GM19438 (cell line): ENCODE measurements around the gene DRC7.

ENCODE experiments used
- ATAC-seq: cut with Tn5 transposase; IDR thresholded peaks from one replicate; pipeline ENCODE4 v1.9.1; 2021; ENCODE audit warnings: low read depth; ENCODE audit not compliant: unreplicated experiment

Gene DRC7

DNA sequence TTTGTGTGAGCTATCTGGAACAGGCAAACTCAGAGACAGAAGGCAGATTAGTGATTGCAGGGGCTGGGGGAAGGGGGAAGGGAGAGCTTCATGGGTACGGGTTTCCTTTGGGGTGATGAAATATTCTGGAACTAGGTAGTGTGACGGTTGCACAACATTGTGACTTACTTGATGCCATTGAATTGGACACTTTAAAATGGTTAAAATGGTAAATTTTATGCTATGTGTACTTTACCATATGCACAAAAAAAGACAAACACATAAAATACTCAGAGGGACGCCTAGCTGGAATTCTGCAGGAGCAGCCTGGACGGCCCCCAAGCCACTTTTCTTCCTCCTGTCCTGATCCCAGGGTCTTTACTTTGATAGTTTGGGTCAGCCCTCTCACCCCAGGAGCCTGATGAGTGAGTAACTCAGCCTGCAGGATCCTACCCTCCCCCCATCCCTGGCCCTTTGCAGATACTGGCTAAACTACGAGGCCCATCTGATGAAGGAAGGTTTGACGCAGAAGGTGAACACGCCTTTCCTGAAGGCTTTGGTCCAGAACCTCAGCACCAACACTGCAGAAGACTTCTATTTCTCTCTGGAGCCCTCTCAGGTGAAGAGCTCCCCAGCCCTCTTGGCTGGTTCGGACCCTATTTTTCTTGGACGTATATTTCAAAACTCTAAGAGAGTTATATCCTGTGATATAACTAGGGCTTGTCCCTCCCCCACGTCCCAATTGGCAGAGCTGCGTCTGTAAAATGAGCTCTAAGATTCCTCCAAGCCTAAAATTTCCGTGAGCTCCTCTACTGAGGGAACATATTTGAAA is 18.7 kb upstream of the DRC7 start:
- ATAC-seq: no peak

DNA sequence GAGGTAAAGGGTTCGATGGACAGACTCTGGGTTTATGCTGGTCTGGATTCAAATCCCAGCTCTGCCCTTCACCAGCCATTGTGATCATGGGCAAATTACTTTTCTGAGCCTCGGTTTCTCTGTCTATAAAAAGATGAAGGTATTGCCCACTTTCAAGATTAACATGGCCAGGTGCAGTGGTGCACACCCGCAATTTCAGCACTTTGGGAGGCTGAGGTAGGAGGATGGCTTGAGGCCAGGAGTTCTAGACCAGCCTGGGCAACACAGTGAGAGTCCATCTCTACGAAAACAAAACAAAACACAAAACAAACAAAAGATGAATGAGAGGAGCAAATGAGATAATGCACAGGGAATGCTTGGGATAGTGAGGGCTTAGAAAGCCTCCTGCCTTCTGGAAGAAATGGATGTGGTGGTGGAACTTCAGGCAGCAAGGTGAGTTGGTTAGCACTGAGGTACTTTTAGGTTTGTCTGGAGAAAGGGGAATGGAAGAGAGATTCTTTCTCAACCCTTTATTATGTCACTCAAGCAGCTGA is 18.0 kb upstream of the DRC7 start:
- ATAC-seq: no peak

DNA sequence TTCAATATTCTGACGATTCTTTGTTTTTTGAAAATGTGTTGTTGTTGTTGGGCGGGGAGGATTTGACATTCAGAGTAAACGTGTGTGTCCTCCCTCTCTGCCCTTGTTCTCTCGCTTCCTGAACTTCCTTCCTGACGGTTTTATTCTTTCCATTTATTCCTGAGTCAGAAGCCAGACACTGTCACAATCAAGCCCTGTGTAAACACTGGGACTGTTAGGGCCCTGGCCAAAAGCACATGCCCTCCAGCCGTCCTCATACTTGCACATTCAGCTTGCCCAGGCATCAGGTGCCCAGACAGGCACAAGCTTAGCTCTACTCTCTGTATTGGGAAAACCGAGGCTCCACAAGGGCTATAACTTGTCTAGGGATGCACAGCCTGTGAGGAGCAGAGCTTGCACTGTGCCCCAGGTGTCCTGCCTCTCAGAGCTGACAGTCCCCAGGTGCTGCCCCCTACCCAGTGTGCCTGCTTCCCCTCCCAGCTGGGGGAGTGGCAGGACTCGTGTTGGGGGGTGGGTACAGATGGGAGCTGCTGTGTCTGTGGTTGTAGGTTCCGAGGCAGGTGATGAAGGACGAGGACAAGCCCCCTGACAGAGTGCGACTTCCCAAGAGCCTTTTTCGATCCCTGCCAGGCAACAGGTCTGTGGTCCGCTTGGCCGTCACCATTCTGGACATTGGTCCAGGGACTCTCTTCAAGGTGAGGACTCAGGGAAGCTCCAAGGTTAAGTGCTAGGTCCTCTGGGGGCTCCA is 16.8 kb upstream of the DRC7 start:
- ATAC-seq: no peak

DNA sequence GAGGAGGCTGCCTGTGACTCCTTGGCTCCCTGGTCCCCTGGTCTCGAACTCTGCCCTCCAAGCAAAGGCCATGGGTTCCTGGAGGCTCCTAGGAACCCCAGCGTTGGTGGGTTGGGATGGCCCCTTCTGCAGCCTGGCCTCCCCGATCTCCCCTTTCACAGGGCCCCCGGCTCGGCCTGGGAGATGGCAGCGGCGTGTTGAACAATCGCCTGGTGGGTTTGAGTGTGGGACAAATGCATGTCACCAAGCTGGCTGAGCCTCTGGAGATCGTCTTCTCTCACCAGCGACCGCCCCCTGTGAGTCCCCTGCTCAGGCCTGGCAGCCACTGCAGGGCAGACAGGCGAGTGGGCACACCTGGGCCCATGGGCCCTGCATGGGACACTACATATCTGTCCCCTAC is 15.6 kb upstream of the DRC7 start:
- ATAC-seq: no peak

DNA sequence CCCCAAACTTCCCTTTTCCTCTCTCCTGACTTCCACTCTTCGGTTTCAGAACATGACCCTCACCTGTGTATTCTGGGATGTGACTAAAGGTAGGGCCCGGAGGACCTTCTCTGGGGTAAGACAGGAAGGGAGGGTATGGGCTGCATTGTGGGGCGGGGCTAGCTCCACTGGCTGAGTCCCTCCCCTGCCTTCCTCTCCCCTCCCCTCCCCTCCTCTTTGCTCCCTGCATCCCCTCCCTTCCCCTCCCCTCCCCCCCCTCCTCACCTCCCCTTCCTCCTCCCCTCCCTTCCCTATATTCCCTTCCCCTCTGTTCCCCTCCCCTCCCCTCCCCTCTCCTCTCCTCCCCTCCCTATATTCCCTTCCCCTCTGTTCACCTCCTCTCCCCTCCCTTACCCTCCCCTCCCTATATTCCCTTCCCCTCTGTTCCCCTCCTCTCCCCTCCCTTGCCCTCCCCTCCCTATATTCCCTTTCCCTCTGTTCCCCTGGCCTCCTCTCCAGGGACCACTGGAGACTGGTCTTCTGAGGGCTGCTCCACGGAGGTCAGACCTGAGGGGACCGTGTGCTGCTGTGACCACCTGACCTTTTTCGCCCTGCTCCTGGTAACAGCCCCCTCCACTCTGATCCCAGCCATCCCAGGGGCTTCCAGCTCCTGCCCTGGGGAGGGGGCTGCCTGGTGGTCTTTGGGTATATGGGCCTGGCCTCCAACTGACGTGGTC is 14.7 kb upstream of the DRC7 start:
- ATAC-seq: no peak

DNA sequence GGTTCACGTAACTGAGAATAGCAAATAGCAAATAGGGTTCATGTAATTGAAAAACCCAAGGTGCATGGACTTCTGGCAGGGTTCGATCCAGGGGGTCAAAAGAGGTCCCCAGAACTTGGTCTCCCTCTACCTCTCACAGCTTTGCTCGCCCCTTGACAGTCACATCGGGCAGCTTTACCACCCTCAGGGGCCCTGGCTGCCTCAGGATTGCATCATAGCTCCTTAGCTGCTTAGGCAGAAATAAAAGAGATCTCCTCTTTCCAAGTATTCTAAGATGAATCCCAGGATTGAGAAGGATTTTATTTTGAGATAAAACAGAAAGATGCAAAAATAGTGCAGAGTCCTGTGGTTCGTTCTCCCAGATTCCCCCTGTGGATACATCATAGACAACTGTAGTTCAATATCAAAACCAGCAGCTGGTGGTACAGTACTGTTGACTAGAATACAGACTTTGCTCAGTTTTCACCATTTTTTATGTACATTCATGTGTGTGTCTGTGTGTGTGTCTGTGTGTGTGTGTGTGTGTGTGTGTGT is 13.7 kb upstream of the DRC7 start:
- no peak for ATAC-seq

DNA sequence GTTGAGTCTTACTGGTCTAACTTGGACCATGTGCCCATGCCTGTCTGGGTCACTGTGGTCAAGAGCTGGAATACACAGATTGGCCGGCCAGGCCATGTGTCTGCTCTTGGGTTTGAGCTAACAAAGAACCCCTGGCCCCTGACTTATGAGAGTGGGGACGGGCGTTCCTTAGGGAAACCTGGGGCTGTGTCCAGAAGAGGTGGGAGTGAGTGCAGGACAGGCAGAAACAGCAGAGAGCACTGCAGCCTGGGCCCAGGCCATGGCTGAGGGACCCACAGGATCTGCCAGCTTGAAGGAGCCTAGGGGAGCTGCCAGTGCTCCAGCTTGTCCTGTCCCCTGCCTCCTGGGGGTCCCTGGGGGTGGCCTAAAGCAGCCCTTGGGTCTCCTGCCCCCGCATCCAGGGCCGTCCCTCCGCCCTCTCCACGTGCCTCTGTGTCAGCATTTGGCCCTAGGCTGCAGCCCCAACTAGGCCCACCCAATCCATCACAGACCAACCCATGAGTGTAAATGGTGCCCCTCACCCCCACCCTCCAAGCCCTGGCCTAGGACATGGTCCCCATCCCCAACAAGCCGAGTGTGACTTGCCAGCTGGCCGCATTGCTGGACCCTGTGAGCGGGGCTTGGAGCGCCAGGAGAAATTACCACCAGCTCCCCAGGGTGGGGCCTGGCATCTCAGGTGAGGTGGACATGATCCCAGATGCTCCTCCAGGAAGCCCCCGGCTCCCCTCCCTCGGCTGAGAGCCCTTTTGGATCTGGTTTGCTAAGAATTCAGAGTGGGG is 12.5 kb upstream of the DRC7 start:
- ATAC-seq: no peak

DNA sequence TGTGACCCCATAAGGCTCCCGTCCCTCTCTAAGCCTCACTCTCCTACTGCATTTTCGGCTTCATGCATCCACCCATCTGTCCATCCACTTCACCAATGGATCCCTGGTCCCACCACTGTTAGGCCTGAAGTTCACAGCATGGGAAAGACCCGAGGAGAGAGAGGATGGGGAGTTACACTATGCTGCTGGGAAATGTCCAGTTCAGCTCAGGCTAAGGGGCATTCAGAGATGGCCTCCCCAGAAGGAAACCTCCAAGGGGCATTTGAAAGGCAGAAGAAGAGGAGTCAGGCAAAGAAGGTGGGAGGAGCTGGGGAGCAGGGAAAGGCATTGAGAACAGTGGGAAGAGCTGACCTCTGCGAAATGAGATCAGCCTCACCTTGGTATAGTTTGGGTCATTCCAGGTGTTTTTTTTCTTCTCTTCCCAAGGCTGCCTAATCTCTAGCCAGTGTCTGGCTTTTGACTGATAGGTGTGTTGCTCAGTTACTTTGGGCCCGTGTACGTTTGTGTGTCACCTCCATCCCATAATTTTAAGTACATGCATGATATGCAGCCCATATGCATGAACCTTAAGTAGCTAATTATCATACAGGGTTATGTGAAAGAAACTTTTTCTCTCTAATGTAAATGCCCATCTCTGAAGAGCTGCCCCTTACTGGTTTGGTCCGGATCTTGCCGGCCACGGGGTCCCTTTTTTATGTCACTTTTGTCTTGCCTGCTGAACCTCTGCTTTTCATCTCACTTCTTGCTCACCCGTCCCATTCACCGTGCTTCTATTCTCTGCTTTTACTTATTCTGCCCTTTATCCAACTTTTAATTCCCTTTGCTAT is 11.6 kb upstream of the DRC7 start:
- ATAC-seq: no peak

DNA sequence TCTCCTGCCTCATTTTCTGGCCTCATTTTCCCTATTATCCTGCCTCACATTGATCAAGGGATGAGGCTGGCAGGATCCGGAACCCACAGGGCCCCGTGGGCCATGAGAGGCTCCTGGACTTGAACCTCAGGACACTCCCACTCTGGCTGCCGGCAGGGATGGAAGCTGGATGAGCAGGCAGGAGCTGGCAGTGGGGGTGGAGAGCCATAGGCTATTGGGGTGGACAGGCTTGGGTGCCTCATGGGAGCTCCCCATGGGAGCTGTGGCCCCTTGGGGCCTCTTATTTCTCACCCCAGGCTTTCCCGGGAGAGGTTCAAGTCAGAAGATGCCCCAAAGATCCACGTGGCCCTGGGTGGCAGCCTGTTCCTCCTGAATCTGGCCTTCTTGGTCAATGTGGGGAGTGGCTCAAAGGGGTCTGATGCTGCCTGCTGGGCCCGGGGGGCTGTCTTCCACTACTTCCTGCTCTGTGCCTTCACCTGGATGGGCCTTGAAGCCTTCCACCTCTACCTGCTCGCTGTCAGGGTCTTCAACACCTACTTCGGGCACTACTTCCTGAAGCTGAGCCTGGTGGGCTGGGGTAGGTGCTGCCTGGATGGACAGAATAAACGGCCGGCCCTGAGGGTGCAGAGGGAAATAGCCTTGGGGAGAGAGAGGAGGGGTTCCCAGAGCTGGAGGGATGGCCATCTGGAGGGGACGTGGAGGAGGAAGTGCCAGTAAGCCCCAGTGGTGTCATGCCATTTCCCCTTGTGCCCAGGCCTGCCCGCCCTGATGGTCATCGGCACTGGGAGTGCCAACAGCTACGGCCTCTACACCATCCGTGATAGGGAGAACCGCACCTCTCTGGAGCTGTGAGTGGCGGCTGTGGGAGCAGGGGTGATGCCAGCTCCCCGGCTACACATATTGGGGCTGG is 10.7 kb upstream of the DRC7 start:
- ATAC-seq: no peak

DNA sequence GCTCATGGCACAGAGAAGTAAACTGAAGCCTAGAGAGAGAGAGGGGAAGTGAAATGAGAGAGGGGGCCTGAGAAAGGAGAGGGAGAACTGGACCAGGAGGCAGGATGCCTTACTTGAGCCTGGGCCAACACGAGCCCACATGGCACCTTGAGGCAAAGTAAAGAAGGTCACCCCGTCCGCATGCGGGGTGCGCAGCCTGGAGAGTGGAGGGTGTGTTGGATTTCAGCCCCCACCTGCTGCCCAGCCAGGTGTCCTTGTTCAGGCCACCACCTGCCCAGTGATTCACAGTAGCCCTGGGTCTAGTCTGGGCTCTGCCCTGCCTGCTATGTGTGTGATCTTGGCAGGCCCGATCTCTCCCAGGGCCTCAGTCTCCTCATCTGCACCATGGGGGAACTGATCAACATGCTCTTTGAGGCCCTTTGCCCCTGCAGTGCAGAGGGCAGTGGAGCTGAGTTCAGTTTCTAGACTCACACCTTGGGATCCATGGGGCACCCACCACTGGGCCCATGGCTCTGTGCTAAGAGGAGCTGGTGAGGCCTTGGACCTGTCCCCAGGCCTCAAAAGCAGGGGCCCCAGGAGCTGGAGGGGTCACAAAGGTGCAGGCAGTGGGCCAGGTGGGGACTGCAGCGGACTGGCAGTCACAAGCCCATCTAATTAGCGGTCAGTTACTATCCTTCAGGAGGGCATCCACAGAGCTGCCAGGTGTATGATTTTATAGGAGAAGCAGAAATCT is 9.8 kb upstream of the DRC7 start:
- no peak for ATAC-seq

DNA sequence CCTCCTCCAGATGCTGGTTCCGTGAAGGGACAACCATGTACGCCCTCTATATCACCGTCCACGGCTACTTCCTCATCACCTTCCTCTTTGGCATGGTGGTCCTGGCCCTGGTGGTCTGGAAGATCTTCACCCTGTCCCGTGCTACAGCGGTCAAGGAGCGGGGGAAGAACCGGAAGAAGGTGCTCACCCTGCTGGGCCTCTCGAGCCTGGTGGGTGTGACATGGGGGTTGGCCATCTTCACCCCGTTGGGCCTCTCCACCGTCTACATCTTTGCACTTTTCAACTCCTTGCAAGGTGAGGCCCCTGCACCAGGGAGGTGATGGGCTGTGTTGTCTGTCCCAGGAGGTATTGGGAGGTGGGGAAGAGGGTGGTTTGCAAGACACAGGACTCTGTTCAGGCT is 9.0 kb upstream of the DRC7 start:
- ATAC-seq: no peak

DNA sequence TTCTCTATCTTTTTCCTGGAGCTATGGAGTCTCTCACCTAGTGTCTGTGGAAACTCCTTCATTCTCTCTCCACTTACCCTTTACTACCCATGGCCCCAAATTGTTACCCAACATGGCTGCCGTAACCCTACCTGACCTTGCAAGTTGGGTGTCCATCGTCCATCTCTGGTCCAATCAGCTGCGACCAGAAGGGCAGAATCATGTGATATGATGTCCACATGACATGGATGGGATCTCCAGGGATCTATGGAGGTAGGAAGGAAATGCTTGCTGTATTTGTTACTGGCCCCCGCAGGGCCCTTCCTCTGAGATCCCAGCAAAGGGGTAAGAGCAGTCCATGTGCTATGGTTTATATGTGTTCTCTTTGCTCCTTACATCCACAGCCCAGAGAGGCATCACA is 8.0 kb upstream of the DRC7 start:
- ATAC-seq: no peak

DNA sequence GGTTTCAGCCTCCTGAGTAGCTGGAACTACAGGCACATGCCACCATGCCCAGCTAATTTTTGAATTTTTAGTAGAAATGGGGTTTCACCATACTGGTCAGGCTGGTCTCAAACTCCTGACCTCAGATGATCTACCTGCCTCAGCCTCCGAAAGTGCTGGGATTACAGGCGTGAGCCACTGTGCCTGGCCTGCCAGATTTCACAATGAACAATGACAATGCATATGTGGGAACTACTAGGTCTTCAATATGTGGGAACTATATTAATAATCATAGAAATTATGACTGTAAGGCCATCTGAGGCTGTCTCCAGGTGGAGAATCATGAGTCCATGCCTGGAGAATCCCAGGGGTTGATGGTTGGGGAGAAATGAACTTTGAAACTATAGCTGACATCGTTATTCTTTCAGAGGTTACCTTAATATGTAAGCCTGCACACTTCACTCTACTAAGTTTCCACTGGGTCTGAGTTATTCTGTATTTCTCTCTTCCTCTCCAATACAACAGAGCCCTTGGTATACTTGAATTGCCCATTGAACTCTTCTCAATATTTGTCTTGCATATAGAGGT is 7.2 kb upstream of the DRC7 start:
- no peak for ATAC-seq

DNA sequence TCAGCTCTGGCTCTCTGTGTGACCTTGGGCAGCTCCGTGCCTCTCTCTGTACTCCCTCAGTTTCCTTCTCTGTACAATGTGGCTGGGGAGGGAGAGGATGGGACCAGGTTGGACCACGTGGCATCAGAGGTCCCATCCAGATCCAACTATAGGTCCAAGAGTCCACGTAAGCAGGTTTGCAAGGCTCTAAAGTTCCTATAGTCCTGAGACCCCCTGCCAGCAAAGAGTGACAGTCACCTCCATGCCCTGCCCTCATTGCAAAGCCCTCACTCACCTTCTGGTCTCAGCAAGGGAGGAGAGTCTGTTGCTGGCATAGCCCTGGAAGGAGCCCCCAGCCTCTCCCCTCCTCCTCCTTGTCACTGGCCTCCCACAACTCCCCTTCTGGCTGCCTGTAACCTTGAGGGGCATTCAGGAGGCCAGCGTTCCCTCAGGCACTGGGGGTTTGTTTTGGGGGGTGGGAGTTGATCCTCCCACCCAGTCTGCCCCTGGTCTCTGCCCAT is 6.1 kb upstream of the DRC7 start:
- no peak for ATAC-seq

DNA sequence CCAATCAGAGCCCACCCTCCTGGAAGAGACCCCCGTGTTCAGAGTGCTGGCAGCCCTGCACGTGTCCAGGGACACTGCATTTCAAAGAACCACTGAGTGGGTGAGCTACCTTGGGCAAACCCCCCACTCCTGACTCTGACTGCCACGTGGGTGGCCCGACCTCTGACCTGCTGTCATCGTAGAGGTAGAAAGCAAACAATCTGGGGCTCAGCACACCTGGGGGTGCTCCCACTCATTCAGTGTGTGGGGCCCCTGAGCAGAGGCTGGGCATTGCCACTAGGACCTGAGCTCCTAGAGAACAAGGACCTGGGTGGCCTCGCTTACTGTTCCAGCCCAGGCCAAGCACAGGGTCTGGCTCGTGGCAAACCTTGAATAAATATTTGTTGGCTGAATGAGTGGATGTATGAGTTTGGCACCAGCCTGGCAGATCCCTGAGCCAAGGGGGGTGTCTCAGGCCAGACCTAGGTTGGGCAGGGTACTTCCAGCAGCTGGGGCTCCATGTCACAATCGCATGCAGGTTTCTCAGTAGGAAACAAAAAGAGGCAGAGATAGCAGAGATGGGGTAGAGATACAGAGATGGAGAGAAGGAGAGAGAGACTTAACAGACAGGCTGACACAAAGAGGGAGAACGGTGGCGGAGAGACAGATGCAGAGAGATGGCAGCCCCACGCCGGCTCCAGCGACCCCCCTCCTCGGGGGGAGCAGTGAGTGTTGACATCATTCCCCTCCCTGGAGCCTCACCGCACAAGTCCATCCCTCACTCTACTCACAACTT is 5.4 kb upstream of the DRC7 start:
- no peak for ATAC-seq

DNA sequence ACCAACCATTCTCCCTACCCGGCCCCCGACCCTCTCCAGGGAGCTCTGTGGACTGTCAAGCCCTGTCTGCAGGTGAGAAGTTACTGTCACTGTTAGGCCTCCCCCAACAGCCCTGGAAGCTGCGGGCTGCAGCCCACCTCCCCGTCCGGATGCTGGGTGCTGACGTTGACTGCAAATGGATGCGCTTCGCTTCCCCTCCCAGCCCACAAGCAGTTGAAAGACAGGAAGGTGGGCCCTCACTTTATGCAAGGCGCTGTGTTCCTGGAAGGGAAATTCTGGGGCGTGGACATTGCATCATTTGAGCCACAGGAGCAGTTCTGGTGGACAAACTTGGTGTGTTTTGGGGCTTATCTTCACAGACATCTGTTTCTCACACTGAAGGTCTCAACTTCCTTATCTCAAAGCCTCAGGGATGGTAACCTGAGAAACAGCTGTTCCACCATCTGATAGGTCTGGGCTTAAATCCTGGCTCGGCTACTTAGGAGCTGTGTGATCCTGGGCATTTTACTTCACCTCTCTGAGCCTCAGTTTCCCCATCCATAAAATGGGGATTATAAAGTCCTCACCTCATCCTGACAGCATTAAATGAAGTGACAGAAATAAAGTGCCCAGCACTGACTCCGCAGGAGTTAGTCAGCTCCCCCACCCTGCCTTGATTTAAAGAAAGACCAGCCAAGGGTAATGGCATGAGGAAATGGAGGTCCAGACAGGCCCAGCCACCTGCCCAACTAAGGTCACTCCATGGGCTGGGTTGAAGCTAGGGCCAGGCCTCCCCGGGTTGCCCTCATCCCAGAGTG is 4.6 kb upstream of the DRC7 start:
- ATAC-seq: peak; percentile 77
